Fibroblast of upper back skin (primary cell): Measurements from ENCODE around the gene NOL4.

ENCODE experiments used
- DNase-seq: peaks from one replicate; pipeline ENCODE4 v3.0.0-alpha.2; 2013

The NOL4 gene

GRCh38 chr18:34189656-34190435, 34.9 kb downstream of the NOL4 start:
- DNase-seq: no peak
